SU-DHL-6 (cell line): ENCODE results near the gene PITPNC1.

Source experiments
- CTCF ChIP-seq: fragments of 200-600 bp; sonication (generic); IDR thresholded peaks from one replicate; pipeline ENCODE4 v1.5.1; 2017; ENCODE audit warnings: antibody characterized with exemption, mild to moderate bottlenecking, low read length, moderate library complexity; ENCODE audit not compliant: insufficient read depth, poor library complexity, severe bottlenecking
- EZH2phosphoT487 ChIP-seq: fragments of 200-600 bp; sonication (generic), shearing (Covaris generic); conservative IDR thresholded peaks from 2 replicates; pipeline ENCODE4 v1.6.1; 2018; ENCODE audit warnings: mild to moderate bottlenecking, antibody characterized with exemption, low read length, moderate library complexity, mixed read lengths

DNA sequence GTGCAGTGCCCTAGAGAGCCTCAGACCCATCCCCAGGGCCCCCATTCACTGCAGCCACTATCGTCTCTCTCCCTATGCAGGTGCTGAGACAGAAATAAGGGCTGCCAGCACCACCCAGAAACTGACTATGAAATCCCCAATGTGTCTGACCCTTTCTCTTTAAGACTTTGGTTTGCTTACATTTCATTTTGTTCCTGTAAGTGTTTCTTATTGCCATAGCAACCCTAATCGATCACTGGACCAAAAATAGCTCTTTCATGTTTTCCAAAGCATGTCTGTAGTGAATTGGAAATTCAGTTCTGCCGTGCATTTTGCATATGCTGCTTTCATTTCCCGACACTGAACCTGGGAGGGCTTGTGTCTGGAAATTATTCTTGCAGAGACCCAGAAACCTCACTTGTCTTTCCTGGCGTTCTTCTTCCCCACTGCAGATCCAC, 192.0 kb downstream of the PITPNC1 start:
- no peak for TF ChIP-seq CTCF
- no peak for TF ChIP-seq EZH2phosphoT487
